ENCODE data around the gene LRG1.

The LRG1 gene, protein sequence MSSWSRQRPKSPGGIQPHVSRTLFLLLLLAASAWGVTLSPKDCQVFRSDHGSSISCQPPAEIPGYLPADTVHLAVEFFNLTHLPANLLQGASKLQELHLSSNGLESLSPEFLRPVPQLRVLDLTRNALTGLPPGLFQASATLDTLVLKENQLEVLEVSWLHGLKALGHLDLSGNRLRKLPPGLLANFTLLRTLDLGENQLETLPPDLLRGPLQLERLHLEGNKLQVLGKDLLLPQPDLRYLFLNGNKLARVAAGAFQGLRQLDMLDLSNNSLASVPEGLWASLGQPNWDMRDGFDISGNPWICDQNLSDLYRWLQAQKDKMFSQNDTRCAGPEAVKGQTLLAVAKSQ

DNA sequence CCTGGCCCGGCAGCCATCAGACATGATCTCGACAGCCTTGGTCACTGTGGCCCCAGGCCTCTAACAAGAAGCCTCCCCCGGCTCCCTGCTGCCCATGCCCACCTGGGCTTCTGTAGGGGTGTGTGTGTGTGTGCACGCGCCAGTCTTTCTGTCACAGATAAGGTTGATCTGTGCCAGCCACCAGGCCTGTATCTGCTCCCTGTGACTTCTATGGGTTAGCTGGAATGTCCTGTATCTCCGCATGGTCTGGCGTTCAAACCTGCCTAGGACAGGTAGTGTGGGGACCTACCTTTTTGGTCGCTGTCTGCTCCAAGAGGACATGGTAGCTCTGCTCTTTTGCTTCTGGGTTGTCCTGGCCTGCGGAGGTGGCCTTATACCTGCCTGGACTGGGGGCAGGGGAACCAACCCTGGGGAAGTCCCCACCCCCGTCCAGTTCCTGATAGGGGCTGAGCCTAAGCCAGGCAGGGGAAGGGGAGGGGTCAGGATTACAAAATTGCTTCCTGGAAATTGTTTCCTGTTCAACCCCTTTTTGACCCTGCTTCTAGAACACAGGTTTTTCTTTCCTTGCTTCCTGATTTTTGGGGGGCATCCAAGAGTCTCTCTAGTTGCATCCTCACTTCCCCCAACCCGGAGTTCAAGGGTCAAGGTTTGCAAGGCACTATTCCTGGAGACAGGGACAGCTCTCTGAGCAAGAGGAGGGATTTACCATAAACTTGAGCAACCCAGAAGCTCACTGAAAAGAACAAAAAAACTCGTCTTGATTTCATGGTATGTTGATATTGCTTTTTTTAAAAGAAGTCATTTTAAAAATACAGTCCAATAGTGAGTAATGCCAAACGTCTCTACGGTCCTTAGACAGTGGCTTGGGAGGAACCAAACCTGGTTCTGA is at the start of gene LRG1:
Gene LRG1 (minus strand): TSS at position 344 of the 889 bp plus-strand sequence. CDS start 23 bp downstream, at position 321.
- no peak for DNase-seq (ENCODE audit: low read depth in 1 of 2, low spot score in 1 of 2)

DNA sequence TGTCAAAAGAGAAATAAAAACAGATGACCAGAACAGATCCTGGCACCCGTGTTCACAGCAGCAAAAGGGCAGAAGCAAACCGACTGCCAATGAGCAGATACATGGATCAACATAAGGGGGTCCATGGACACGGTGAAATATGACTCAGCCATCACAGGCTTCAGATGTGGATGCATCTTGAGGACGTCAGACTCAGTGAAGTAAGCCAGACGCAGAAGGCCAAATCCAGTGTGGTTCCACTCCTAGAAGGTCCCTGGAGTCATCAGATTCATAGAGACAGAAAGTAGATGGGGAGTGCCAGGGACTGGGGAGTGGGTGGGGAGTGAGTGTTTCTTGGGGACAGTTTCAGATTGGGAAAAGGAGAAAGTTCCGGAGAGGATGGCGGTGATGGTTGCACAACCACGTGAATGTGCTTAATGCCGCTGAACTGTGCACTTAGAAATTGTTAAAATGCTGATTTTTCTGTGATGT is 48.5 kb upstream of the LRG1 start:
- no peak for DNase-seq (ENCODE audit: low read depth in 1 of 2, low spot score in 1 of 2)

DNA sequence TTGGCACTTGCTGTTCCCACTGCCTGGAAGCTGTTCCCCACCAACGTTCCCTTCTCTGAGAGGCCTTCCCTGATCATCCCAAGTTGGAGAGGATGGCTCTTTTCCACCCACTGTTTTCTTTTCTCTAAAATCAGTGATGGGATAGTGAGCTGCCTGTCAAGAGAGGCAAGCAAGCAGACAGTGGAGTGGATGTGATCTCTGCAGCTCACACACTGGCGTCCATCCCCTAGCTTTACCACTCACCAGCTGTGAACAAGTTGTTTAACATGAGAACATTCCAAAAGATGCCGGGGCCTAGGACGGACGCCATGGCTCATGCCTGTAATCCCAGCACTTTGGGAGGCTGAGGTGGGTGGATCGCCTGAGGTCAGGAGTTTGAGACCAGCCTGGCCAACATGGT is 47.7 kb upstream of the LRG1 start:
- no peak for DNase-seq (ENCODE audit: low read depth in 1 of 2, low spot score in 1 of 2)

DNA sequence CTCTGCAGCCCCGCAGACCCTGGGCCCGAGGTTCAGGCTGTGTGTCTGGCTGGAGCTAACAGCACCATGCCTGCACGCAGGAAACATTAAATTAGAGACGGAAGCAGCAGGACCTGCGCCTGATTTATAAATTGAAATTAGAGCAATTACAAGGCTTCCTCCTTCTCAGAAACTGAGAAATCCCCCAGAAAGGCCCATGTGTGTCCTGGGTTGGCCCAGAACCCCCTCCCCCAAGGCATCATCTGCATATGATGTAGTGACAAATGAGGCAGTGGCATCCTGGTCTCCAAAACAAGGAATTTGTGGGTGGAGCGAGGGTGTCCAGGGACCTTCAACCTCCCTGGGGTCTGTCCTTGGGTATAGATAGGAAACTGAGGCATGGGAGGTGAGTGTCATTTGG is 46.9 kb upstream of the LRG1 start:
- DNase-seq (ENCODE audit: low read depth in 1 of 2, low spot score in 1 of 2), result no peak

DNA sequence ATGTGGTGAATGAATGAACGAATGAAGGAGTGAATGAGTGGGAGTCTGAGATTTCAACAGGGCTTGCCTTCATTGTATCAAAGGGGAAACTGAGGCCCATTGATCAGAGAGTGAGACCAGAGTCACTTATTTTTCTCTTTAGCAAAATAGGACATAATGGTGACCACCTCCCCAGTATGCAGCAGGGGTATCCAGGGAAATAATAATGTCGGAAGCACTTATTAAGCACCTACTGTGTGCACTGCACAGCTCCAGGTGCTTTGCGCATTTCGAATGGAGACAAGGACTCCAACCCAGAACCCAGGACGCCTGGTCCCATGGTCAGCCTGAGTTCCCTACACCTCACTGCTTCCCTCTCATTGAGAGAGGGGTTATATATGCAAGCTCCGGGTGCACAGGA is 46.4 kb upstream of the LRG1 start:
- DNase-seq (ENCODE audit: low read depth in 1 of 2, low spot score in 1 of 2), result no peak

DNA sequence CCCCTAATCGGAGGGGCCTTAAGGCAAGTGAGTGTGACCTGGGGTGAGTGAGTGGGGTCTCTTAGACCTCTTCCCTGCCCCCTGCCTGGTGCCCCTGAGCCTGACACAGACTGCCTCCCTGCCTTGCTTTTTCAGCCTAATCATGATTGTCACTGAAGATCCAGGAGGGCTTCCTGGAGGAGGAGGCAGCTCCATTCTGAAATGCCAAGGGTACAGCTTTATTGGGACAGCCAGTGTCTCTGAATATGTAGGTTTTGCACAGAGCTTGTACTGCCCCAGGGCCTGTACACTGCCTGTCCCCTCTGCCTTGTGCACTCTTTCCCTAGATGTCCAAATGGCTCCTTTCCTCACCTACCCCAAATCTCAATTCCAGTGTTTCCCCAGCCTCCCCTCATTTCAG is 45.7 kb upstream of the LRG1 start:
- DNase-seq (ENCODE audit: low read depth in 1 of 2, low spot score in 1 of 2), result no peak

DNA sequence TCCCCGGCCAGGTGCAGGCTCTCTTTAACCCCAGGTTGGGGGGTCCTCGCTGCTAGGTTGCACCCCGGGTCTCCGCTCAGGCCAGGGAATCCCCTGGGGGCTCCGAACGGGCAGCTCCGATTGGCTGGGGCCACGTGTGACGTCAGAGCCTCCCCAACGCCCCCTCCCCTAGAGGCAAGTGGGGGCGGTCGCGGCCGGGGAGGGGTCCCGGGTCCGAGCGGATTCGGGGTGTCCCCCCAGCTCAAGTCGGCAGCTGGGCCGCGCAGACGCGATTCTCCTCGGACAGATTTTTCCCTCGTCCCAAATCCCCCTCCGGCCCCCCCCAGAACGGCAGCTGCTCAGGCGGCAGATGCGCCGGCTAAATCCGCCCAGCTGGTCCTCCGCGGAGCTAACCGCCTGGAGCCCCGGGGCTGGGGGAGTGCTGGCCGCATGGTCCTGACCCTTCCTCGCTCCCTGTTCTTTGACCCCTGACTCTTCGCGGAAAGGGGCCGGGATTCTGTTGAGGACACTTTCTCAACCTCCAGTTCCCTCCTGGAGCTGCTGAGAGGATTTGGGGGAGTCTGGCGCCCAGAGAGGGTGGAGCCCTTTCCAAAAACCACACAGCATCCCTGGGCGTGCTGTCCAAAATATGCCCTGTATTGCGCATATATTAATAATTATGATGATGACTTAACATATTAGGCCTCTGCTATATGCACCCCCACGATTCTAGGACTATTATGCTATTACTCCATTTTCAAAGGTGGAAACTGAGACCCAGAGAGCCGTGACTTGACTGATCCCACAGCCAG is 45.0 kb upstream of the LRG1 start:
- DNase-seq (ENCODE audit: low read depth in 1 of 2, low spot score in 1 of 2), result no peak

DNA sequence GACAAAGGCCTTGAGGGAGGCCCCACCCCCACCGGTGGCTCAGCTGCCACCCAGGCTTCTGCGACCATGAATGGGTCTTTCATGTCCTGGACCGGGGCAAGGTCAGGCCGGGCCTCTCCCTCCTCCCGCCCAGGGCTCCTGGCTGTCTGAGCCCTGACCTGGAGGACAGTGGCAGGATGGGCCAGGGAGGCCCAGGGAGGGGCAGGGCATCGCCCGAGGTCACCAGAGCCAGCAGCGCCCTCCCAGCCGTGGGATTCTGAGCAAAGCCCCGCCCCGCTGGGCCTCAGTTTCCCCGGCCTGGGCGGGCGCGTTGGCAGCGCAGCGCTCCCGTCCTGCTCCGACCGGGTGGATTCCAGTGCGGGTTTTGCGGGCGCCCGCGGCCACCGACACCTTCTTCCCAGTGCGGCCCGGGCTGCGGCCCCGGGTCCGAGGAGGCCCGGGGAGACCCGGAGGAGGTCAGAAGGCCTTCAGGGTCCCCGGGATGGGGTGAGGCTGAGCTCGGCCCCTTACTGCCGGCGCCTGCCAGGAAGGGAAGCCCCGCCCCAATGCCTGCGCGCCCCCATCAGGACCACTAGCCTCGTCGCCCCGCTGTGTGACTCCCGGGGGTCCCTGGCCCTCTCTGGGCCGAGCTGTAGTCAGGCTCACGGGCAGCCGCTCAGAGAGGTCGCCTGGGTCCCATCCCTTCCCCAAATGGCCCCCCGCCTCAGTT is 44.3 kb upstream of the LRG1 start:
- no peak for DNase-seq (ENCODE audit: low read depth in 1 of 2, low spot score in 1 of 2)

DNA sequence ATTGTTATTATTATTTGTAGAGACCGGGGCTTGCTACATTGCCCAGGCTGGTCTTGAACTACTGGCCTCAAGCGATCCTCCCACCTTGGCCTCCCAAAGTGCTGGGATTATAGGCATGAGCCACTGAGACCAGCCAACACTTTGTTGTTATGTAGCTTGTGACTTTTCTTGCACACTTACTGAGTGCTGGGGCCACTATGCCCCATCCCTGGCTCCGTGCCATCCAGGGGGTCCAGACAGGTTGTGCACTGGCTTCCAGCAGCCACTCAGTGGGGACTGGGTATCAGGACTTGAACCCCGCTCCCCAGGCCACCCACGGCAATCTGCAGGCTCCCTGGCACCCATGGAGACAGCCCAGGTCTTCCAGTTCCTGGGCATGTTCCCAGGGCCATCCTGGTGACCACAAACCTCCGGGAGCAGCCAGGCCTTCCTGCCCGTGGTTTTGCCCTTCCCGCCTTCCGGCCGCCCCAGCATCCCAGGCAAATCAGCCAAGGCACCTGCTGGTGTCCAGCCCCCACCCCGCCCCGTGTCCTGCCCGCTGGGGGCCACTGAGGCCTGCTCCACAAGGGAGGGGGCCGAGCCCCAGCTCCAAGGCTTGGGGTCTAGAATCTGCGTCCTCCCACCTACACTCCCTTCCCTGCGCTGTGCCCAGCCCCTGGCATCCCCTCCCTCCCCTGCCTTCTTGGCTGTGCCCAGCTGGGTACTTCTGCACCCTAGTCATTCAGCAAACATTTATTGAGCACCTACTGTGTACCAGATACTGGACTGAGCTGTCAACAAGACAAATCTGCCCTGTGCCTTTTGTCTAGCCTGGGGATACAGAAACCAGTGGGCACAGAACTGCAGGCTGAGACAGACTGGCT is 43.4 kb upstream of the LRG1 start:
- no peak for DNase-seq (ENCODE audit: low read depth in 1 of 2, low spot score in 1 of 2)

DNA sequence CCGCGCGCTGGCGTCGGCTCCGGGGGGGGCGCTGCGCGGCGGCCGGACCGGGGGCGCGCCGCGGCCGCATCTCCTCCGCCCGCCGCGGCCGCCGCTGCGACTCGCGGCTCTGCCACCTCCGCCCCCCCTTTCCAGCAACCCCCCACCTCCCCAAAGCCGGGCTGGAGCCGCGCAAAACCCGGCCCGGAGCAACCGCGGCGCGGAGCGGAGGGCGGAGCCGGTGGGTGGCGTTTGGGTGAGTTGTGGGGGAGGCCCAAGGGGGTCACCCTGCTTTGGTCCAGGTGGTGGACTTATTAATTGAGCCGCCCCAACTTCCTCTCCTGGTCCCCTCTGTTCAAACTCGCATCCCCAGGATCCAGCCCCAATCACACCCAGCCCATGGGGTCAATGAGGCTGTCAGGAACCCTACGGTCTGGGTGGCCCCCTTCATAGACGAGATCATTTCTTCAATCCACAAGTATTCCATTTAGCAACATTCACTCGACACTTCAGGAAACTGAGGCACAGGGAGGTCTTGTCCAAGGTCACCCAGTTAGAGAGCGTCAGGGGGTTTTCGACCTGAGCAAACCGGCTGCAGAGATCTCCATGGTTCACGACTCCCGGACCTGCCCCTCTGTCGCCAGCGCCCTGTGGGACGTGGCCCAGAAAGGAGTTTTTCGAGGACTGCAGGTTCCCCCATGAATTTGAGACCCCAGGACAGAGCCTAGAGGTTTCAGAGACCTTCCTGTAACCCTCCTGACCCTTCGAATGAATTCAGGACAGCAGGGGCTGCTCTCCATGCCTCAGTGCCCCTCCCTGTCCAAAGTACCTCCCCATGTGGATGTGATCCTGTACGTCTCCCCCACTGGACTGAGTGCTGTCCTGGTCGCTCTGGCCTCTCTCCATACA is 42.1 kb upstream of the LRG1 start:
- no peak for DNase-seq (ENCODE audit: low read depth in 1 of 2, low spot score in 1 of 2)

DNA sequence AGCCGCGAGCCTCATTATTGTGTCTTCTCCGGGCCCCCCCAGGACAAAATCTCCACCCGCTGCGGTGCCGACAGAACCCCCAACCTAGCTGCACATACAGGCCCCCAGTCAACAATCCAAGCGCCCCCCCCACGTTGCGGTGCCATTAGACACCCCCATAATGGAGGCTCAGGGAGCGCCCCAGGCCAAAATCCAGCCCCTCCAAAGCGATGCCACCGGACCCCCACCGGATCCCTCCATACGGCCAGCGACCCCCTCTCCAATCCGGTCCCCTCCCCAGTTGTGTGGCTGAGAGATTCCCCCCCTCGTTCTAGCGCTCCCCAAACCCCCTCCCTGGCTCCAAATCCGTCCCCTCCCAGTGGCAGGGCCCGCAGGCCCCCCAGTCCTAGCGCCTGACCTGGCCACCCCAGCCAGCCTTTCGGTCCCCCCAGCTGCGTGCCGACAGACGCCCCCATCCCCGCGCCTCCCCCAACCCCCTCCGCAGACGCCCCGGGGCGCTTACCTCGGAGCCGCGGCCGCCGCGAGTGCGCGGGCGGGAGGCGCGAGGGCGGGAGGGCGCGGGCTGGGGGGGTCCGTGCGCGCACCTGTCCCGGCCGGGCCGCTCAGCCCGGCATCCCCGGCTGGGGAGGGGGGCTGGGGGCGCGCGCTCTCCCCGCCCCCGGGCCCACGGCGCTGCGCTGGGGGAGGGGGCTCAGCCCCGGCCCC is 41.3 kb upstream of the LRG1 start:
- DNase-seq (ENCODE audit: low read depth in 1 of 2, low spot score in 1 of 2), result no peak

DNA sequence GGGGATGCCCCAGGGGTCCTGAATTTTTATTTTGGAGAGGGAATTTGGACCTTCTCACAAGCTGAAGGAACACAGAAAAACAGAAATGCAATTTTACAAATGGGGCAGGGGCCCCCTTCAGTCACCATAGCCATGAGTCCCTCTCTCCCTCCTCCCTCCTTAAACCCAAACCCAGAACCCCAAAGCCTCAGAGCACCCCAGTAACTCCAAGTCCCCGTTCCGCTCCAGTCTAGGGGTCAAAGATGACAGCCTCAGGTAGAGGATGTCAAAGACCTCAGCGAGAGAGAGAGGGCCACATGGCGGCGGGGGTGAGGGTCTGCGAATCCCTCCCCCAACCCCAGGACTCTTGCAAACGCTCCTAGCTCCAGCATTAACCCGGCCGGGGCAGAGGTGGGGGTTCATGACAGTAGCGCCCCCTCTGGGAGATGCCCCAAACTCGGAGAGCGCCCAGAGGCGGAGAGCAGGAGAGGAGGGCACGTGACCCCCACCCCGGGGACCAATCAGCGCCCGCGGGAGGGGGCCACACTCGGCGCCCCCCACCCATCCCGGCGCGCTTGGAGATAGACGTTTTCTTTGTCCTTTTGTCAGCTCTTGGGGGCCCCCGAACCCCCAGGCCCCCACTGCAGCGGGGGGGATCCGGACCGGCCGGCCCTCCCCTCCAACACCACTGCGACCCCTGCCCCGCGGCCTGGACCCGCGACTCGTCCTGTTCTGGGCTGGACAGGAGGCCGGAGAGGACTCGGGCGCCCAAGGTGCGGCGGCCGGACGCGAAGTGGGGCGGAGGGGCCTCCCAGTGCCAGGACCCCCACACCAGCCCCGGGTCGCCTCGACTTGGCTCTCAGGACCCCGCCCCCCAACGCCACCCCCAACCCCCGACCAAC is 40.4 kb upstream of the LRG1 start:
- DNase-seq (ENCODE audit: low read depth in 1 of 2, low spot score in 1 of 2), result no peak

DNA sequence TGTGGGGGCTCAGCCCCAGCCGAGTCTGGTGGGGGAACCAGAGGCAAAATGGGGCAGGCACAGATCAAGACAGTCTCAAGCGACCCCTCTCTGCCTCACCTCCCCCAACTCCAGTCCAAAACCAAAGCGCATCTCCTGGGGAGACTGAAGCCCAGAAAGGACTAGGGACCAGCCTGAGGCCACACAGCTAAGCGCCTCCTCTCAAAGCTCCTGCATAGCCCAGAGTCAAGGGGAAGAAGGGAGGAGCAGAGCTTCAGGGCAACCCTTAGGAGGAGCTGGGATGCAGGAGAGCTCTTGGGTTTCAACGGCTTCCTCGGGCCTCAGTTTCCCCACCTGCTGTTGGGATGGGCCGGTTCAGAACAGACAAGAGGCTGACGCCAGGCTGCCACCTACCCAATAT is 39.6 kb upstream of the LRG1 start:
- no peak for DNase-seq (ENCODE audit: low read depth in 1 of 2, low spot score in 1 of 2)

DNA sequence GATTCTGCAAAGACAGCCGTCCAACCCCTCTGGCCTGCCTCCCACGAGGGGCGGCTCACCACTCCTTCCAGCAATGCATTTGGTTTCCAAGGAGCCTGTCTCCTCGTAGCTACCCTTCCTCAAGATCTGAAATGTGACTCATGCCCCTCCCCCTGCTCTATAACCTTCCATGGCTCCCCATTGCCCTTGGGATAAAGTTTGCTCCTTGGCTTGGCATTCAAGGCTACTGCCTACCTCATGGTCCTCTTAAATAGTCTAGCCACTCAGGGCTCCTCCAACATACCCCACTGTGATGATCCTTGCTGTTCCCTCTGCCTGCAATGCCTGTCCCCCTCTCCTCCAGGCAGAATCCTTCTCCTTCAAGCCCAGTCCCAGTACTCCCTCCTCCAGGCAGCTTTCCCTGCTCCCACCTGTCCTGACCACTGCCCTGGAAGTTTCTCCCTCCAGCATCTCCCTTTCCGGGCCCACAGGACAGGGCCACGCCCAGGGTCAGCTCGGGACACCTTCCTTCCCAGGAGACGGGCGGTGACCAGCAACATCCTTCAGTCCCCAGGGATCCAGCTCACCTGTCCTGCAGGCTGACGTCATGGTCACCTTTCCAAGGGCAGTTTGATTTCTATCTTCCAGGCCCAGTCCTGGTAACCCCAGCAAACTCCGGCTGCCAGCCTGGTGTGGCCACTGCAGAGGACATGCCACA is 38.9 kb upstream of the LRG1 start:
- no peak for DNase-seq (ENCODE audit: low read depth in 1 of 2, low spot score in 1 of 2)

DNA sequence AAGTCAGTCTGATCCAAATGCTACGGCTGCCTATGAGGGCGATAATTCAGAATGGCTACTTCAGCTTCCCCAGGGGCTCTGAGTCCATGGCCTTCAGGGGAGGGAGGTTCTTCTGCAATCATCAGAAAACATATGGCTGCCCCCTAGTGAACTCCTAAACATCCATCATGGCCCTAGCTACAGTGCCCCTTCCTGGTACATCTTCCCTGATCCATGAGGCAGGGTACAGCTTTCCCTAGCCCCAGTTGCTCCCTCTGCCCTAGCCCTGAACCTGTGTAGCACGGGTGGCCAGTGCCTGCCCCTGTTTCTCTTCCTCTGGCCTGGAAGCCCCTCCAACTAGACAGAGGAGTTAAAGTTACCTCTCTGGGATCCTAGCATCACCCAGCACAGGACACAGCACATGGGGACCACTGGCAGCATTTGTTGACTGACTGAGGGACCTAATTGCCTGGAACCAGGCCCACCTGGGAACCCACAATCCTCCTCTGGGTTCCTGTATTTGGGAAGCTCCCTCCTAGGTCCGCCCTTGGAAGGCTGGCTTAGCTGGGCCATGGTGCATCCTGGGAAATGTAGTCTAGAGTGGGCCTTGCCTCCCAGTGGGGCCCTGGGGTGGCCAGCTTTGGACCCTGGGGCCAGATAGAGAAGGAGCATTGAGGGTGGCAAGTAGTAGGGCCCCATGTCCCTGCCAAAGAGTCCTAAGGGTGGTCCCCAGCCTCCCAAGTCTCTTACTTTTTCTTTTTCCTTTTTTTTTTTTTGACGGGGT is 37.4 kb upstream of the LRG1 start:
- no peak for DNase-seq (ENCODE audit: low read depth in 1 of 2, low spot score in 1 of 2)
